Breast epithelium (tissue), 4 donors: Measurements from ENCODE around the gene MTERF4. TPM values are rescaled to one million over a fixed set of nuclear protein-coding genes. Genes with fewer than 3 reads are reported as not detected.
"Not testable (repeated sequence)": the region's sequence is repeated elsewhere in the genome, so short reads cannot be mapped to it uniquely, and the experiment has no call there.

Experiments used
- DNase-seq, 2 donors: peaks; one replicate each; pipeline ENCODE4 v3.0.0-alpha.2; 2019; ENCODE audit warnings: low spot score in 2 of 2
- H3K27ac ChIP-seq, 2 donors: fragments of 200-600 bp; sonication (generic) in 1 of 2; one replicate each; pipeline ENCODE4 v1.5.1; 2016 to 2019; ENCODE audit warnings: mild to moderate bottlenecking in 1 of 2
- H3K27me3 ChIP-seq, 2 donors: fragments of 200-600 bp; sonication (generic) in 1 of 2; one replicate each; pipeline versions ENCODE4 v1.5.1 to v1.6.0; 2017 to 2019; ENCODE audit warnings: control low read depth in 1 of 2, mild to moderate bottlenecking in 1 of 2
- H3K36me3 ChIP-seq: fragments of 200-600 bp; one replicate; pipeline ENCODE4 v1.5.1; 2019
- H3K4me1 ChIP-seq, 2 donors: fragments of 200-600 bp; sonication (generic); one replicate each; pipeline ENCODE4 v1.5.1; 2016 to 2019; ENCODE audit warnings: control low read depth in 1 of 2
- H3K4me3 ChIP-seq, 3 donors: fragments of 200-600 bp; sonication (generic); 1 replicate in 2 of 3; 2 replicates in 1 of 3; pipeline ENCODE4 v1.5.1; 2016 to 2019; ENCODE audit warnings: mild to moderate bottlenecking in 3 of 3, moderate library complexity in 2 of 3
- H3K9me3 ChIP-seq, 2 donors: fragments of 200-600 bp; sonication (generic) in 1 of 2; one replicate each; pipeline ENCODE4 v1.5.1; 2016 to 2019; ENCODE audit warnings: control low read depth in 1 of 2
- CTCF ChIP-seq, 3 donors: fragments of 450-650 bp; IDR thresholded peaks; one replicate each; pipeline ENCODE4 v1.5.1; 2016 to 2017; ENCODE audit warnings: antibody characterized with exemption in 3 of 3, mild to moderate bottlenecking in 3 of 3, moderate library complexity in 3 of 3
- POLR2A ChIP-seq: fragments of 450-650 bp; IDR thresholded peaks from one replicate; pipeline ENCODE4 v1.6.1; 2016; ENCODE audit warnings: antibody characterized with exemption, mild to moderate bottlenecking, moderate library complexity
- POLR2AphosphoS5 ChIP-seq, 3 donors: sonication (generic); formaldehyde crosslinking; IDR thresholded peaks; one replicate each; pipeline ENCODE4 v1.6.1; 2017; ENCODE audit warnings: antibody characterized with exemption in 3 of 3
- intact Hi-C: fragments of 100-400 bp; cut with DNase I; formaldehyde crosslinking; loops from one replicate; pipeline ENCODE4 v1.15.1; 2023; ENCODE audit warnings: low total_unique reads
- total RNA-seq, 3 donors: library from RNA; depleted of rRNA; stranded (reverse); fragments of >200 nt; gene quantifications; one replicate each; pipeline ENCODE4 v1.1.0, GENCODE V29; 2016

Gene MTERF4
- total RNA-seq, 3 donors from 2014 or later: 35.7 to 54.6 (median 50.2) TPM

GRCh38 chr2:241108271-241109209 lies 6.5 kb upstream of the MTERF4 start:
- H3K4me3 ChIP-seq: no peak overlapping the region
- intact Hi-C loops: no loop called here
- no peak for DNase-seq
- no peaks in the 10 kb centered on the region for H3K4me1 ChIP-seq
- no peaks in the 10 kb centered on the region for H3K27me3 ChIP-seq
- no peak overlapping the region for H3K27ac ChIP-seq
- H3K36me3 ChIP-seq: no peaks in the 10 kb centered on the region
- TF ChIP-seq POLR2A (no peak), POLR2AphosphoS5 (IDR thresholded peaks at IDR 0.05) (no peak), CTCF (IDR thresholded peaks at IDR 0.05) (no peak)
- no peaks in the 10 kb centered on the region for H3K9me3 ChIP-seq

- Histone ChIP-seq H3K27ac (no peak overlapping the region), H3K27me3 (no peaks in the 10 kb centered on the region), H3K9me3 (no peaks in the 10 kb centered on the region), H3K4me1 (no peaks in the 10 kb centered on the region), H3K36me3 (no peaks in the 10 kb centered on the region), H3K4me3 (no peak overlapping the region)
- intact Hi-C loops: no loop called here
- TF ChIP-seq POLR2A (no peak), CTCF (IDR thresholded peaks at IDR 0.05) (no peak), POLR2AphosphoS5 (IDR thresholded peaks at IDR 0.05) (no peak)
- DNase-seq: no peak
Observed at GRCh38 chr2:241107031-241107783, 5.1 kb upstream of the MTERF4 start.

GRCh38 chr2:241105641-241106040 lies 3.6 kb upstream of the MTERF4 start:
- no peaks in the 10 kb centered on the region for H3K9me3 ChIP-seq
- H3K36me3 ChIP-seq: no peaks in the 10 kb centered on the region
- no peak for DNase-seq
- TF ChIP-seq CTCF (IDR thresholded peaks at IDR 0.05): no peak
- no peak for TF ChIP-seq POLR2AphosphoS5 (IDR thresholded peaks at IDR 0.05)
- TF ChIP-seq POLR2A: no peak
- no peak overlapping the region for H3K4me3 ChIP-seq
- no peaks in the 10 kb centered on the region for H3K27me3 ChIP-seq
- intact Hi-C loops: no loop called here
- no peak overlapping the region for H3K27ac ChIP-seq
- H3K4me1 ChIP-seq: no peaks in the 10 kb centered on the region

DNA sequence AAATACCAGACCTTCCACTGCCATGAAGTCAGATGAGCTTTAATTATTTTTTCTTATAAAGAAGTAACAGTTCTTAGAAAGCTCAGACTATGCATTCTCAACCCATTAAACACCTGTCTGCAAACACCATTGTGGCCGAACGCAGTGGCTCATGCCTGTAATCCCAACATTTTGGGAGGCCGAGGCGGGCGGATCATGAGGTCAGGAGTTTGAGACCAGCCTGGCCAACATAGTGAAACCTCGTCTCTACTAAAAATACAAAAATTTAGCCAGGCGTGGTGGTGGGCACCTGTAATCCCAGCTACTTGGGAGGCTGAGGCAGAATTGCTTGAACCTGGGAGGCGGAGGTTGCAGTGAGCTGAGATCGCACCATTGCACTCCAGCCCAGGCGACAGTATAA lies 2.5 kb upstream of the MTERF4 start:
- intact Hi-C loops: loop anchor here (5.0 kb wide), 1 partner anchor 208 kb away; no protein-coding TSS in a partner anchor
- not testable (repeated sequence) for H3K36me3 ChIP-seq, H3K4me1 ChIP-seq, H3K27ac ChIP-seq, DNase-seq, H3K27me3 ChIP-seq, H3K4me3 ChIP-seq, H3K9me3 ChIP-seq

DNA sequence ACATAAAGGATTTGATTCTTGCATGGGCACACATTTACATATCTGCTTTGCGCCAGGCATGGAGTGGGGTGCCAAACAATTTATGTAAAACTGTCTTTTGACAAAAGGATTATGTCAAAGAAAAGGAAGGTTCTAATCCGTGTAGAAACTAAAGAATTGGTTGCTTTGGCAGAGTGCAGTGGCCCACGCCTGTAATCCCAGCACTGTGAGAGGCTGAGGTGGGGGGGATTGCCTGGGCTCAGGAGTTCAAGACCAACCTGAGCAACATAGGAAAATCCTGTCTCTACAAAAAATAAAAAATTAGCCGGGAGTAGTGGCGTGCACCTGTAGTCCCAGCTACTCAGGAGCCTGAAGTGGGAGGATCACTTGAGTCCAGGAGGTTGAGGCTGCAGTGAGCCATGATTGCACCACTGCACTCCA lies 1.1 kb upstream of the MTERF4 start:
- no peak for DNase-seq
- intact Hi-C loops: loop anchor here (5.0 kb wide), 1 partner anchor 209 kb away; no protein-coding TSS in a partner anchor
- Histone ChIP-seq H3K36me3 (no peaks in the 10 kb centered on the region), H3K27me3 (no peaks in the 10 kb centered on the region), H3K9me3 (no peaks in the 10 kb centered on the region), H3K27ac (peak overlapping the region in 1 of 2 donors; percentile 89), H3K4me3 (peak overlapping the region; percentile 87 to 90 (median 87)), H3K4me1 (no peaks in the 10 kb centered on the region)
- no peak for TF ChIP-seq POLR2A
- no peak for TF ChIP-seq POLR2AphosphoS5 (IDR thresholded peaks at IDR 0.05)
- no peak for TF ChIP-seq CTCF (IDR thresholded peaks at IDR 0.05)
